Transverse colon (tissue), 4 donors: ENCODE data around the gene ANGPTL5. TPM values are rescaled to one million over a fixed set of nuclear protein-coding genes. Genes with fewer than 3 reads are reported as not detected.

Experiments used
- DNase-seq: peaks from one replicate; pipeline ENCODE4 v3.0.0-alpha.2; 2019
- H3K27ac ChIP-seq, 4 donors: fragments of 200-600 bp; sonication (generic); 2 replicates each; pipeline ENCODE4 v1.5.1; 2016 to 2018; ENCODE audit warnings: inconsistent platforms in 4 of 4
- H3K27me3 ChIP-seq: fragments of 200-600 bp; sonication (generic); 2 replicates; pipeline ENCODE4 v1.5.1; 2017; ENCODE audit warnings: inconsistent platforms
- H3K36me3 ChIP-seq, 4 donors: fragments of 200-600 bp; sonication (generic); 2 replicates each; pipeline ENCODE4 v1.5.1; 2017 to 2019; ENCODE audit warnings: inconsistent platforms in 4 of 4
- H3K4me1 ChIP-seq, 4 donors: fragments of 200-600 bp; sonication (generic); 2 replicates each; pipeline ENCODE4 v1.5.1; 2017 to 2020; ENCODE audit warnings: inconsistent platforms in 4 of 4
- H3K4me3 ChIP-seq, 4 donors: fragments of 200-600 bp; sonication (generic); 1 replicate in 1 of 4; 2 replicates in 3 of 4; pipeline versions ENCODE4 v1.5.1 to v1.6.1; 2017 to 2019; ENCODE audit warnings: inconsistent platforms in 4 of 4
- H3K9me3 ChIP-seq, 2 donors: fragments of 200-600 bp; sonication (generic); 2 replicates each; pipeline ENCODE4 v1.5.1; 2017 to 2019; ENCODE audit warnings: inconsistent platforms in 2 of 2
- EP300 ChIP-seq: sonication (generic); formaldehyde crosslinking; IDR thresholded peaks from one replicate; pipeline ENCODE4 v1.6.1; 2017; ENCODE audit warnings: antibody characterized with exemption, low read depth
- POLR2A ChIP-seq: fragments of 450-650 bp; IDR thresholded peaks from one replicate; pipeline ENCODE4 v1.6.1; 2016; ENCODE audit warnings: antibody characterized with exemption, mild to moderate bottlenecking, moderate library complexity
- POLR2AphosphoS5 ChIP-seq, 3 donors: sonication (generic); formaldehyde crosslinking; IDR thresholded peaks; one replicate each; pipeline ENCODE4 v1.6.1; 2016; ENCODE audit warnings: antibody characterized with exemption in 3 of 3
- WGBS, 2 donors: methylation state at CpG; one replicate each; pipeline ENCODE4 v1.1.5; 2018; ENCODE audit warnings: low coverage in 1 of 2; 5-methylcytosine and 5-hydroxymethylcytosine counted together
- in situ Hi-C, 4 donors: fragments of 200-750 bp; cut with MboI; loops; one replicate each; pipeline versions ENCODE4 v1.15.0 to v1.15.1; 2017; ENCODE audit warnings: low sequenced_read_pairs in 3 of 4, low pct_ligation_motif_present in 1 of 4, low pct_unique_long_range_greater_than_20kb in 1 of 4
- intact Hi-C: fragments of 100-400 bp; cut with DNase I; formaldehyde crosslinking; loops from one replicate; pipeline ENCODE4 v1.15.1; 2023; ENCODE audit warnings: low total_unique reads
- total RNA-seq, 4 donors: library from RNA; depleted of rRNA; stranded (reverse); fragments of >200 nt; gene quantifications; one replicate each; pipeline ENCODE4 v1.1.0, GENCODE V29; 2016
- TF ChIP-seq, protein P1 (sequence below), 5 experiments: fragments of 200-600 bp in 3 of 5; fragments of 450-650 bp in 2 of 5; sonication (generic) in 3 of 5; IDR thresholded peaks; 1 replicate in 2 of 5; 2 replicates in 3 of 5; pipeline ENCODE4 v1.5.1; 2016 to 2017; ENCODE audit warnings: antibody characterized with exemption in 5 of 5, inconsistent platforms in 3 of 5, mild to moderate bottlenecking in 2 of 5, moderate library complexity in 1 of 5

The ANGPTL5 gene
- total RNA-seq, 4 donors from 2014 or later: 0.96 TPM; not detected in 3

- no peak for TF ChIP-seq POLR2A
- Histone ChIP-seq H3K4me1 (no peaks in the 10 kb centered on the region), H3K4me3 (no peak overlapping the region), H3K36me3 (no peaks in the 10 kb centered on the region), H3K27ac (no peak overlapping the region), H3K9me3 (peaks cover 0 to 7% of the 10 kb centered on the region in 2 donors), H3K27me3 (no peaks in the 10 kb centered on the region)
- in situ Hi-C loops (no loop called here), intact Hi-C loops (no loop called here)
- no peak for DNase-seq
- WGBS, 2 donors: 85 to 89% methylated on average over 3 to 5 of the region's 5 CpGs
These were observed 13.1 kb upstream of the ANGPTL5 start for GRCh38 chr11:101929294-101929915.

DNA sequence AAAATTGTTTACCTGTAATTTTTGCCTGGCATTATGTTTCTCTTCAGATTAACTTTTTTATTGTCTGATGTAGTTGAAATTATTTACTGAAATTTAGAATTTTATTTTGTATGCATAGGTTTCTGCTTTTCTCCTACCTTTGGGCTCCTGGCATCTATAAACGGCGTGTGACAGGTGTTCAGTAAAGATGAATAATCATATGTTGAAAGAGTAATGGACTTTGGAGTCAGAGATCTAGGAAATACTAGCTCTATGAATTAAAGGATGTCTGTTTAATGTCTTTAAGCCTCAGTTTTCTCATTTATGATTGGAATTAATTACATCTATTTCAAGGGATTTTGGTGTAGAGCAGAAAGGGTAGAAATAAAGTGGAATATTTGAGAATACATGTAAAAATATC lies 7.2 kb upstream of the ANGPTL5 start:
- intact Hi-C loops: no loop called here
- H3K4me1 ChIP-seq: no peaks in the 10 kb centered on the region
- H3K9me3 ChIP-seq: peaks cover 0 to 2% of the 10 kb centered on the region in 2 donors
- no peak overlapping the region for H3K4me3 ChIP-seq
- H3K36me3 ChIP-seq: no peaks in the 10 kb centered on the region
- H3K27me3 ChIP-seq: no peaks in the 10 kb centered on the region
- no peak for DNase-seq
- 59 to 77% methylated on average over 2 of the region's 2 CpGs for WGBS, 2 donors
- no peak for TF ChIP-seq POLR2A
- no peak for TF ChIP-seq POLR2AphosphoS5 (IDR thresholded peaks at IDR 0.05)
- TF ChIP-seq EP300: no peak
- TF ChIP-seq, protein P1, sequence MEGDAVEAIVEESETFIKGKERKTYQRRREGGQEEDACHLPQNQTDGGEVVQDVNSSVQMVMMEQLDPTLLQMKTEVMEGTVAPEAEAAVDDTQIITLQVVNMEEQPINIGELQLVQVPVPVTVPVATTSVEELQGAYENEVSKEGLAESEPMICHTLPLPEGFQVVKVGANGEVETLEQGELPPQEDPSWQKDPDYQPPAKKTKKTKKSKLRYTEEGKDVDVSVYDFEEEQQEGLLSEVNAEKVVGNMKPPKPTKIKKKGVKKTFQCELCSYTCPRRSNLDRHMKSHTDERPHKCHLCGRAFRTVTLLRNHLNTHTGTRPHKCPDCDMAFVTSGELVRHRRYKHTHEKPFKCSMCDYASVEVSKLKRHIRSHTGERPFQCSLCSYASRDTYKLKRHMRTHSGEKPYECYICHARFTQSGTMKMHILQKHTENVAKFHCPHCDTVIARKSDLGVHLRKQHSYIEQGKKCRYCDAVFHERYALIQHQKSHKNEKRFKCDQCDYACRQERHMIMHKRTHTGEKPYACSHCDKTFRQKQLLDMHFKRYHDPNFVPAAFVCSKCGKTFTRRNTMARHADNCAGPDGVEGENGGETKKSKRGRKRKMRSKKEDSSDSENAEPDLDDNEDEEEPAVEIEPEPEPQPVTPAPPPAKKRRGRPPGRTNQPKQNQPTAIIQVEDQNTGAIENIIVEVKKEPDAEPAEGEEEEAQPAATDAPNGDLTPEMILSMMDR (IDR thresholded peaks at IDR 0.05): no peak
- no peak overlapping the region for H3K27ac ChIP-seq
- in situ Hi-C loops: no loop called here

DNA sequence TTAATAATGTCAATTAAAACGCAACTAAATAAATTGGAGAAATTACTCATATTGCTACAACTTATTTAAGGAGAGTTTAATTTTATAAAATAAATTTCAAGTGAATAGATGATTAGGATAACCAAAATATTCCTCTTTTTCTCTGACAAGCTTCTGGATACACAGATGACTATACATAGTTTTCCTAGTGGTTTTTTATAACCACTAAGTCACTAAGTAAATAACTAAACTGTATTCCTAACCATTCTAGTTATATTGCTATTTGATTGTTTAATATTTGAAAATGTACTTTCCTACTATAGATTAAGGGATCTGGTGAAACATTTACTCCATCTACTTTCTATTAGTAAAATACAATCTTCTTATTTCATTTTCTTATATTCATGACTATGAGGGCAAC lies 4.7 kb upstream of the ANGPTL5 start:
- TF ChIP-seq, protein P1 (IDR thresholded peaks at IDR 0.05): no peak
- TF ChIP-seq POLR2A: no peak
- no peak for TF ChIP-seq POLR2AphosphoS5 (IDR thresholded peaks at IDR 0.05)
- no peak for TF ChIP-seq EP300
- H3K27ac ChIP-seq: no peak overlapping the region
- H3K4me3 ChIP-seq: no peak overlapping the region
- intact Hi-C loops: no loop called here
- H3K9me3 ChIP-seq: no peaks in the 10 kb centered on the region
- H3K27me3 ChIP-seq: no peaks in the 10 kb centered on the region
- peaks cover 0 to 6% (median 4%) of the 10 kb centered on the region in 4 donors for H3K4me1 ChIP-seq
- no peak for DNase-seq
- in situ Hi-C loops: no loop called here
- H3K36me3 ChIP-seq: no peaks in the 10 kb centered on the region
- WGBS, 2 donors: 89 to 100% methylated on average over 1 of the region's 1 CpG

DNA sequence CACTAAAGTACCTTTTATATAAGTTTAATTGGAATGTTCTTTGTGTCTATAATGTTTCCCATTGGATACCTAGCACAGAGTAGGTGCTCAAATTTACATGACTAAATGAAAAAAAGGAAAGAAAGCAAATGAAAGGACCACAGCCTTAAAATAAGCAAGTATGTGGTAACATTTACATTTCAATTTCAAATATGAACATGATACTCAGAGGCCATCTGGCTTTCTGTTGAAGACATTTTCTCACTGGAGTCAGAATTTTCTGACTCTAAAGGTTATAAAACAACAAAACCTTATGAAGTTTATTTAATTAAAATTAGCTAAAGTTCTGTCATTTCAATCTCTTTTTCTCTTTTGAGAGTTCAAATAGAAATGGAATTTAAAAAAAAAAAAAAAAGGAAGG lies 904 bp upstream of the ANGPTL5 start:
- in situ Hi-C loops (no loop called here), intact Hi-C loops (no loop called here)
- Histone ChIP-seq H3K27me3 (no peaks in the 10 kb centered on the region), H3K36me3 (no peaks in the 10 kb centered on the region), H3K4me1 (peaks cover 3 to 28% (median 12%) of the 10 kb centered on the region in 4 donors), H3K27ac (no peak overlapping the region), H3K9me3 (no peaks in the 10 kb centered on the region), H3K4me3 (no peak overlapping the region)
- DNase-seq: no peak
- no peak for TF ChIP-seq POLR2A
- TF ChIP-seq, protein P1 (IDR thresholded peaks at IDR 0.05): no peak
- no peak for TF ChIP-seq EP300
- no peak for TF ChIP-seq POLR2AphosphoS5 (IDR thresholded peaks at IDR 0.05)

- WGBS, 2 donors: 0 to 6% methylated on average over 2 to 4 of the region's 4 CpGs
- H3K27me3 ChIP-seq: no peaks in the 10 kb centered on the region
These were observed 481 bp downstream of the ANGPTL5 start for GRCh38 chr11:101915791-101916291.

More at GRCh38 chr11:101915791-101916291, 481 bp downstream of the ANGPTL5 start:
- H3K27ac ChIP-seq: peak overlapping the region; percentile 87 to 91 (median 90)
- no peak for DNase-seq
- H3K36me3 ChIP-seq: no peaks in the 10 kb centered on the region
- TF ChIP-seq EP300 (no peak), POLR2AphosphoS5 (IDR thresholded peaks at IDR 0.05) (peak in 1 of 3 donors; percentile 6)
- H3K4me1 ChIP-seq: peaks cover 3 to 28% (median 12%) of the 10 kb centered on the region in 4 donors
- H3K4me3 ChIP-seq: peak overlapping the region; percentile 53 to 83 (median 65)
- H3K9me3 ChIP-seq: no peaks in the 10 kb centered on the region
- in situ Hi-C loops: no loop called here
- intact Hi-C loops: no loop called here
